SJCRH30 (cell line): ENCODE measurements around the gene OR10A4. TPM values are rescaled to one million over a fixed set of nuclear protein-coding genes. Genes with fewer than 3 reads are reported as not detected.
"Not testable (repeated sequence)": the region's sequence is repeated elsewhere in the genome, so short reads cannot be mapped to it uniquely, and the experiment has no call there.

Experiments
- DNase-seq, 2 experiments: peaks; one replicate each; pipeline ENCODE4 v3.0.0-alpha.2; 2015 to 2020
- H3K27ac ChIP-seq: fragments of 250-450 bp; sonication (Bioruptor Pico); 2 replicates; pipeline ENCODE4 v1.5.1; 2020; ENCODE audit warnings: mild to moderate bottlenecking, moderate library complexity
- H3K27me3 ChIP-seq: fragments of 250-450 bp; sonication (Bioruptor Pico); 2 replicates; pipeline ENCODE4 v1.5.1; 2020; ENCODE audit warnings: mild to moderate bottlenecking, moderate library complexity
- H3K36me3 ChIP-seq: fragments of 250-450 bp; sonication (Bioruptor Pico); 2 replicates; pipeline ENCODE4 v1.5.1; 2020; ENCODE audit warnings: mild to moderate bottlenecking, moderate library complexity
- H3K4me1 ChIP-seq: fragments of 250-450 bp; sonication (Bioruptor Pico); 2 replicates; pipeline ENCODE4 v1.5.1; 2020; ENCODE audit warnings: mild to moderate bottlenecking, moderate library complexity
- H3K4me3 ChIP-seq: fragments of 250-450 bp; sonication (Bioruptor Pico); 2 replicates; pipeline ENCODE4 v1.5.1; 2020; ENCODE audit warnings: mild to moderate bottlenecking, moderate library complexity
- H3K9me3 ChIP-seq: fragments of 250-450 bp; sonication (Bioruptor Pico); replicated peaks from 2 replicates; pipeline ENCODE4 v1.5.1; 2020; ENCODE audit warnings: mild to moderate bottlenecking, moderate library complexity
- total RNA-seq: library from RNA; depleted of rRNA; stranded (reverse); fragments of >200 nt; shearing (Covaris generic); gene quantifications from 2 replicates; pipeline ENCODE4 v1.2.3, GENCODE V29; 2014

OR10A4 gene
- total RNA-seq, 1 experiment from 2014 or later: not detected

DNA sequence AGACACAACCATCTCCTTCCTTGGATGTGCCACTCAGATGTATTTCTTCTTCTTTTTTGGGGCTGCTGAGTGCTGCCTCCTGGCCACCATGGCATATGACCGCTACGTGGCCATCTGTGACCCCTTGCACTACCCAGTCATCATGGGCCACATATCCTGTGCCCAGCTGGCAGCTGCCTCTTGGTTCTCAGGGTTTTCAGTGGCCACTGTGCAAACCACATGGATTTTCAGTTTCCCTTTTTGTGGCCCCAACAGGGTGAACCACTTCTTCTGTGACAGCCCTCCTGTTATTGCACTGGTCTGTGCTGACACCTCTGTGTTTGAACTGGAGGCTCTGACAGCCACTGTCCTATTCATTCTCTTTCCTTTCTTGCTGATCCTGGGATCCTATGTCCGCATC lies 489 bp downstream of the OR10A4 start:
- Histone ChIP-seq H3K4me3 (no peak overlapping the region), H3K4me1 (no peaks in the 10 kb centered on the region), H3K9me3 (no peaks in the 10 kb centered on the region), H3K27ac (no peak overlapping the region), H3K27me3 (no peaks in the 10 kb centered on the region), H3K36me3 (no peaks in the 10 kb centered on the region)
- DNase-seq: no peak

DNA sequence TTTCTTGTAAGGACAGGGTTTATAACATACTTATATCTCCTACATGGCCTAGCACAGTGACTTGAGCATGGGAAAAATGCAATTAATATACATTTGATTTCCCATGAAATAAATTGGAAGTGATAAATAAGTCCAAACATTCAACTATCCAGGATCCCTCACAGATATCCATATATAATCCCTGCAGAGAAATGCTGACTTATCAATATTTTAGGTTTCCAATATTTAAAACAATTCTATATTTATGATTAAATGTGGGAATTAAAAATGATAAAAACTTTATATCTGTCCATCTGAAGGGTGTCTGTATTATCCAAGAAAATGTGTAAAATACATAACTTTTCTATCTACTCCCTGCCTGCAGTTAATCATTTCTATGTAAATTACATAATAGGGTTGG lies 6.3 kb downstream of the OR10A4 start:
- no peak overlapping the region for H3K27ac ChIP-seq
- no peaks in the 10 kb centered on the region for H3K36me3 ChIP-seq
- H3K27me3 ChIP-seq: no peaks in the 10 kb centered on the region
- H3K4me3 ChIP-seq: no peak overlapping the region
- DNase-seq: no peak
- H3K9me3 ChIP-seq: no peaks in the 10 kb centered on the region
- H3K4me1 ChIP-seq: no peaks in the 10 kb centered on the region

DNA sequence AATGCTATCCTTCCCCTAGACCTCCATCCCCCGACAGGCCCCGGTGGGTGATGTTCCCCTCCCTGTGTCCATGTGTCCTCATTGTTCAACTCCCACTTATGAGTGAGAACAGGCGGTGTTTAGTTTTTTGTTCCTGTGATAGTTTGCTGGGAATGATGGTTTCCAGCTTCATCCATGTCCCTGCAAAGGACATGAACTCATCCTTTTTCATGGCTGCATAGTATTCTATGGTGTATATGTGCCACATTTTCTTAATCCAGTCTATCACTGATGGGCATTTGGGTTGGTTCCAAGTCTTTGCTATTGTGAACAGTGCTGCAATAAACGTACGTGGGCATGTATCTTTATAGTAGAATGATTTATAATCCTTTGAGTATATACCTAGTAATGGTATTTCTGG lies 11.3 kb downstream of the OR10A4 start:
- not testable (repeated sequence) for H3K9me3 ChIP-seq, H3K27me3 ChIP-seq, H3K4me1 ChIP-seq, H3K4me3 ChIP-seq, DNase-seq, H3K36me3 ChIP-seq, H3K27ac ChIP-seq

GRCh38 chr11:6888830-6889229 lies 12.4 kb downstream of the OR10A4 start:
- no peaks in the 10 kb centered on the region for H3K27me3 ChIP-seq
- no peaks in the 10 kb centered on the region for H3K4me1 ChIP-seq
- H3K27ac ChIP-seq: no peak overlapping the region
- H3K36me3 ChIP-seq: no peaks in the 10 kb centered on the region
- no peak overlapping the region for H3K4me3 ChIP-seq
- DNase-seq: no peak
- H3K9me3 ChIP-seq: no peaks in the 10 kb centered on the region

DNA sequence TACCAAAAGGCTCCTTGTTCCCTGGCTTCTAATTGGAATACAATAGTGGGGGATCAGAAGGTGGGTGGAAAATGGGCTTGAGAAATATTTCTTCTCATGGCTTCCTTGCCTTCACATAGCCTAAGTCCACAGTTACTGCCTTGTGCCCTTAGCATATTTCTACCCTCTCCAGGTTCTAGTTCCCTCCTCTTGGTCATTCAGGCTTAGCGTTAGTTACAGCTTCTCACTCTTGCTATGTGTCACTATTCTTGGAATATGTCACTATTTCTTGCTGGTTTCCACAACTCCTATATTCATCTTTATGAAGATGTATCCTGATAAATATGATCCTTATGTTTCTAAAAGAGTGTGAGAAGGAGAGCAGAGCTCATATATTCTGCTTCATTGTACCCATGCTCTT lies 13.4 kb downstream of the OR10A4 start:
- Histone ChIP-seq H3K27ac (no peak overlapping the region), H3K27me3 (no peaks in the 10 kb centered on the region), H3K4me3 (no peak overlapping the region), H3K4me1 (no peaks in the 10 kb centered on the region), H3K9me3 (no peaks in the 10 kb centered on the region), H3K36me3 (no peaks in the 10 kb centered on the region)
- DNase-seq: no peak

DNA sequence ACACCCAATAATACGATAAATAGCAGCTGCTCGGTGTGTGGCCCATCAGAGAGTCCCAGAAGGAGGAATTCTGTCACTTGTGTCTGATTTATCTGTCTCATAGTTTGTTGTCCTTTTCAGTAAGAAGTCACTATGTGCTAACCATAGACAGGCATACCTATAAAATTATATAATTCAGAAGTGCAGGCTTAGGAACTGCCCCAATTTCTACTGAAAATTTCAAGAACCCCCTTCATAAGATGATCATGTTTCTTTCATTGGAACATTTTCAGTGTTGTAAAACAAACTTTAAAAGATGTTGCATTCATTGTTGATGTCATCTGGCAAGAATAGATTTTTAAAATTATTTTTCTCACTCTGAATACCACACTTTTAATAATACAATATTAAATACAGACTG lies 16.0 kb downstream of the OR10A4 start, which contains the start of gene OR2D2:
OR2D2 (minus strand) TSS at position 101 of the 400 bp plus-strand sequence; CDS start at position 101, 0 bp downstream.
- DNase-seq: no peak
- Histone ChIP-seq H3K36me3 (no peaks in the 10 kb centered on the region), H3K4me3 (no peak within 1 kb of the TSS), H3K27me3 (no peaks in the 10 kb centered on the region), H3K9me3 (no peaks in the 10 kb centered on the region), H3K4me1 (no peaks in the 10 kb centered on the region), H3K27ac (no peak within 1 kb of the TSS)

- no peaks in the 10 kb centered on the region for H3K36me3 ChIP-seq
- H3K27ac ChIP-seq: no peak overlapping the region
- H3K9me3 ChIP-seq: no peaks in the 10 kb centered on the region
- H3K4me1 ChIP-seq: no peaks in the 10 kb centered on the region
- no peak overlapping the region for H3K4me3 ChIP-seq
- no peaks in the 10 kb centered on the region for H3K27me3 ChIP-seq
- no peak for DNase-seq
These were observed 17.7 kb downstream of the OR10A4 start for GRCh38 chr11:6894097-6894496.

DNA sequence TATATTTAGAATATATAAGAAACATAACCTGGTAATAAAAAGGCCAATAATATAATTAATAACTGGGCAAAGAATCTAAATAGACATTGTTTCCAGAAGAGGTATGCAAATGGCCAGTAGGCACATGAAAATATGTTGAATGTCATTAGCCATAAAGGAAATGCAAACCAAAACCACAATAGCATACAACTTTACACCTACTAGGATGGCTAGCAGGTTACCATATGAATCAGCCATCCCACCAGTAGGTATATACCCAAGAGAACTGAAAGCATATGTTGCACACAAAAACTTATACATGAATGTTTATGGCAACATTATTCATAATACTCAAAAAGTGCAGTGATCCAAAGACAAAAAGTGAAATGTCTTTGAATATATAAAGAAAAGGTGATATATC lies 18.6 kb downstream of the OR10A4 start:
- Histone ChIP-seq H3K36me3 (no peaks in the 10 kb centered on the region), H3K27me3 (no peaks in the 10 kb centered on the region), H3K27ac (no peak overlapping the region), H3K9me3 (no peaks in the 10 kb centered on the region), H3K4me3 (no peak overlapping the region), H3K4me1 (no peaks in the 10 kb centered on the region)
- DNase-seq: no peak

- Histone ChIP-seq H3K27me3 (no peaks in the 10 kb centered on the region; the same call in 1 of the 2 replicates), H3K27ac (no peak overlapping the region), H3K4me3 (no peak overlapping the region), H3K4me1 (no peaks in the 10 kb centered on the region), H3K36me3 (no peaks in the 10 kb centered on the region), H3K9me3 (no peaks in the 10 kb centered on the region)
- no peak for DNase-seq
These were observed 22.5 kb downstream of the OR10A4 start for GRCh38 chr11:6898911-6899310.

DNA sequence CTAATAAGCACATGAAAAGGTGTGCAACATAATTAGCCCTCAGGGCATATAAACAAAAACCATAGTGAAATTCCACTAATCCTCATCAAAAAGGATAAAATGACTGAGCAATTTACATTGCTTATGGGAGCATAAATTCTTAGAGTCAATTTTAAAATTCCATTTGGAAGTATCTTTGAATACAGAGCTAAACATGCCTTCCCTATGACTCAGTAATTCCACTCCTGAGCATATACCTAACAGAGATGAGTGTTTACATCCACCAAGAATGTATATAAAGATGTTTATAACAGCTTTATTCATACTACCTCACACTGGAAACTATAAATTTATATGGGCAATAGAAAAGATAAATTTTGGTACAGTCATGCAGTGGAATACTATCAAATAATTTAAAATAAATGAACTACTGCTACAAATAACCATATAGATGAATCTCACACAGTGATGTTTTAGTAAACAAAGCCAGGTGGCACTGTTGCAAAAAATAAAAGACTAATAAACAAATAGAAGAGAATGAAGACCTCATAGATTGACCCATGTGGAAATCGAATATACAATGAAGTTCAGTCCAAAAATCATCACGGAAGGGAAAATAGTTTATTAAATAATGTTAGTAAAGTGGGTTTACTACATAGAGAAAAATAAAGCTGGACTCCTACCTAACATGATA lies 24.0 kb downstream of the OR10A4 start:
- no peak overlapping the region for H3K4me3 ChIP-seq
- H3K27me3 ChIP-seq: no peaks in the 10 kb centered on the region; the same call in 1 of the 2 replicates
- DNase-seq: no peak

GRCh38 chr11:6904804-6905203 lies 28.4 kb downstream of the OR10A4 start:
- not testable (repeated sequence) for H3K9me3 ChIP-seq, H3K27ac ChIP-seq, DNase-seq, H3K4me3 ChIP-seq, H3K36me3 ChIP-seq, H3K4me1 ChIP-seq, H3K27me3 ChIP-seq

More for the DNA sequence above, 24.0 kb downstream of the OR10A4 start:
- Histone ChIP-seq H3K27ac (no peak overlapping the region), H3K9me3 (no peaks in the 10 kb centered on the region), H3K36me3 (no peaks in the 10 kb centered on the region), H3K4me1 (no peaks in the 10 kb centered on the region)

- DNase-seq: no peak
These were observed 35.0 kb downstream of the OR10A4 start for GRCh38 chr11:6911378-6911777.

DNA sequence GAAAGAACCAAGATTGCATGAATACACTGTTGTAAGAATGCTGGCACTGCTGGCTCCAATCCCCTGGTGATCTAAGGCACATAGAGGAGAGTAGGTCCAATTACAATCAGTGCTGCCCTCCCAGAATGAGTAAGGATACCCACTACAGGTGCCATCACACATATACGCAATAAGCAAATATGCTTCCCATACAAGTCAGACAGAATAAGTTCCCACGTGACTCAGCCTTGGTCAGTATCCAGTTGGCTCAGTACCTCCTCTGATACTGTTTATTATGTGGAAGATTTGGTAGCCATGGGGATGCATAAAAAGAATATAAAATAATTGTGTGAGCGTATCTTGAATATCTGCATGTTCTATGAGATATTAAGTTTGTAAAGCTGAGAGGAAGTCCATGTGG lies 35.5 kb downstream of the OR10A4 start:
- H3K27ac ChIP-seq: no peak overlapping the region
- no peaks in the 10 kb centered on the region for H3K9me3 ChIP-seq
- no peaks in the 10 kb centered on the region; the same call in 1 of the 2 replicates for H3K27me3 ChIP-seq
- no peak overlapping the region for H3K4me3 ChIP-seq
- no peaks in the 10 kb centered on the region for H3K36me3 ChIP-seq
- H3K4me1 ChIP-seq: no peaks in the 10 kb centered on the region
- DNase-seq: no peak

More at GRCh38 chr11:6911378-6911777, 35.0 kb downstream of the OR10A4 start:
- no peak overlapping the region for H3K27ac ChIP-seq
- H3K9me3 ChIP-seq: no peaks in the 10 kb centered on the region
- H3K4me1 ChIP-seq: no peaks in the 10 kb centered on the region
- no peaks in the 10 kb centered on the region for H3K36me3 ChIP-seq
- H3K27me3 ChIP-seq: no peaks in the 10 kb centered on the region; the same call in 1 of the 2 replicates
- no peak overlapping the region for H3K4me3 ChIP-seq

GRCh38 chr11:6919698-6920097 lies 43.3 kb downstream of the OR10A4 start:
- no peak overlapping the region for H3K27ac ChIP-seq
- no peaks in the 10 kb centered on the region for H3K9me3 ChIP-seq

GRCh38 chr11:6920702-6921101 lies 44.3 kb downstream of the OR10A4 start, which contains the start of gene OR2D3:
TSS of gene OR2D3 (plus strand) at chr11:6921002. CDS start at chr11:6921002, 0 bp downstream.
- H3K4me3 ChIP-seq: no peak within 1 kb of the TSS

More at GRCh38 chr11:6919698-6920097, 43.3 kb downstream of the OR10A4 start:
- Histone ChIP-seq H3K36me3 (no peaks in the 10 kb centered on the region), H3K27me3 (no peaks in the 10 kb centered on the region), H3K4me3 (no peak overlapping the region), H3K4me1 (no peaks in the 10 kb centered on the region)
- DNase-seq: no peak

DNA sequence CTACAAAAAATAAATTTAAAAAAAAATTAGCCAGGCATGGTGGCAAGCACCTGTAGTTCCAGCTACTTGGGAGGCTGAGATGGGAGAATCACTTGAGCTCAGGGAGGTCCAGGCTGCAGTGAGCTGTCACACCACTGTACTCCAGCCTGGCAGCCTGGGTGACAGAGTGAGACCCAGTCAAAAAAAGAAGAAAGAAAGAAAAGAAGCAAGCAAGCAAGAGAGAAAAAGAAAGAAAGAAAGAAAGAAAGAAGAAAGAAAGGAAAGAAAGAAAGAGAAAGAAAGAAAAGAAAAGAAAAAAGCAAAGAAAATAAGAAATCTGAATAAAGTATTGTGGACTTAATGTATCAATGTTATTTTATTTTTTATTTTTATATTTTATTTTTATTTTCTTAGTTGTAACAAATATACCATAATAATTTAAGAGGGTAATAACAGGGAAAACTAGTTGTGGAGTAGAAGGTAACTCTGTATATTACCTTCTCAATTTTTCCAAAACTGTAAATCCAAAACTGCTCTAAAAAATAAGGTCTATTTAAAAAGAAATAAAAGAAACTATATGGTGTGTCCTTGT lies 48.7 kb downstream of the OR10A4 start:
- Histone ChIP-seq H3K36me3 (no peaks in the 10 kb centered on the region), H3K4me1 (no peaks in the 10 kb centered on the region), H3K4me3 (no peak overlapping the region), H3K9me3 (no peaks in the 10 kb centered on the region), H3K27ac (no peak overlapping the region), H3K27me3 (no peaks in the 10 kb centered on the region)
- DNase-seq: no peak

More at GRCh38 chr11:6920702-6921101, 44.3 kb downstream of the OR10A4 start, which contains the start of gene OR2D3:
- no peaks in the 10 kb centered on the region for H3K4me1 ChIP-seq
- H3K27ac ChIP-seq: no peak within 1 kb of the TSS
- no peaks in the 10 kb centered on the region for H3K36me3 ChIP-seq
- H3K27me3 ChIP-seq: no peaks in the 10 kb centered on the region
- no peak for DNase-seq
- no peaks in the 10 kb centered on the region for H3K9me3 ChIP-seq
